Type B pancreatic cell (in vitro differentiated cells): ENCODE measurements around the gene SOS1. TPM values are rescaled to one million over a fixed set of nuclear protein-coding genes. Genes with fewer than 3 reads are reported as not detected.

Experiments
- DNase-seq: peaks from one replicate; pipeline ENCODE4 v3.0.0; 2021; ENCODE audit warnings: mixed read lengths; ENCODE audit not compliant: unreplicated experiment; ENCODE audit errors: extremely low spot score
- H3K27ac Mint-ChIP-seq: 2 replicates; pipeline ENCODE4 v1.8.0; 2021; ENCODE audit warnings: mild to moderate bottlenecking, mixed read lengths
- H3K27me3 Mint-ChIP-seq: 2 replicates; pipeline ENCODE4 v1.8.0; 2021; ENCODE audit warnings: mixed read lengths
- H3K36me3 Mint-ChIP-seq: 2 replicates; pipeline ENCODE4 v1.8.0; 2021; ENCODE audit warnings: mixed read lengths
- H3K4me1 Mint-ChIP-seq: one replicate; pipeline ENCODE4 v1.8.0; 2021; ENCODE audit warnings: mixed read lengths; ENCODE audit not compliant: unreplicated experiment
- H3K4me3 Mint-ChIP-seq: 2 replicates; pipeline ENCODE4 v1.8.0; 2021; ENCODE audit warnings: mild to moderate bottlenecking, mixed read lengths
- H3K9me3 Mint-ChIP-seq: 2 replicates; pipeline ENCODE4 v1.8.0; 2021; ENCODE audit warnings: mixed read lengths
- CTCF ChIP-seq: fragments of 200-600 bp; sonication (generic); conservative IDR thresholded peaks from 2 replicates; pipeline ENCODE4 v1.5.0; 2021; ENCODE audit warnings: antibody characterized with exemption, mild to moderate bottlenecking
- total RNA-seq: library from RNA; stranded (reverse); gene quantifications from 2 replicates; pipeline ENCODE4 v1.2.1, GENCODE V29; 2021; ENCODE audit warnings: low replicate concordance

The SOS1 gene
- total RNA-seq, 1 donor from 2014 or later: 54.2 TPM

GRCh38 chr2:39068299-39069135 lies 52.3 kb downstream of the SOS1 start:
- Mint-ChIP-seq H3K4me1 (peaks cover 4% of the 10 kb centered on the region), H3K27me3 (no peaks in the 10 kb centered on the region), H3K4me3 (no peak overlapping the region), H3K9me3 (no peaks in the 10 kb centered on the region), H3K36me3 (peaks cover 7% of the 10 kb centered on the region), H3K27ac (no peak overlapping the region)
- DNase-seq: no peak
- TF ChIP-seq CTCF: no peak

DNA sequence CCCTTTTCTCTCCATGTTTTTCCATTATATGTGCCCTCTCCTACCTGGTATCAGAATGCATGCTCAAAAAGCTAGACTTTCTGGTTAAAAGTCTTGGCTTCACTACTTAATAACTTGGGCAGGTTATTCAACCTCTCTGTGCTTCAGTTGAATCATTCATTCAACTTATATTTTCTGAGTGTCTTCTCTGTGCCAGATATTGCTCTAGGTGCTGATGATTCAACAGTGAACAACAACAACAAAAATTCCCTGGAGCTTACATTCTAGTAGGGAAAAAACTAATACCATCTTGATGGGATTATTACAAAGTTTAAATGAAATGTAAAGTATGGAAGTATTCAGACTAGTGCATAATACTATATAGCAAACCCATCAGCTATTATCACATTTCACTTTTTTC lies 55.2 kb downstream of the SOS1 start:
- no peak for TF ChIP-seq CTCF
- DNase-seq: no peak
- Mint-ChIP-seq H3K4me1 (no peaks in the 10 kb centered on the region), H3K36me3 (peaks cover 7% of the 10 kb centered on the region), H3K4me3 (no peak overlapping the region), H3K27me3 (no peaks in the 10 kb centered on the region), H3K27ac (no peak overlapping the region), H3K9me3 (no peaks in the 10 kb centered on the region)

- no peak for TF ChIP-seq CTCF
- Mint-ChIP-seq H3K4me1 (peaks cover 3% of the 10 kb centered on the region), H3K9me3 (no peaks in the 10 kb centered on the region), H3K27me3 (no peaks in the 10 kb centered on the region), H3K4me3 (no peak overlapping the region), H3K27ac (peak overlapping the region; percentile 28), H3K36me3 (peaks cover 7% of the 10 kb centered on the region)
- no peak for DNase-seq
These were observed 58.5 kb downstream of the SOS1 start for GRCh38 chr2:39062320-39062719.

DNA sequence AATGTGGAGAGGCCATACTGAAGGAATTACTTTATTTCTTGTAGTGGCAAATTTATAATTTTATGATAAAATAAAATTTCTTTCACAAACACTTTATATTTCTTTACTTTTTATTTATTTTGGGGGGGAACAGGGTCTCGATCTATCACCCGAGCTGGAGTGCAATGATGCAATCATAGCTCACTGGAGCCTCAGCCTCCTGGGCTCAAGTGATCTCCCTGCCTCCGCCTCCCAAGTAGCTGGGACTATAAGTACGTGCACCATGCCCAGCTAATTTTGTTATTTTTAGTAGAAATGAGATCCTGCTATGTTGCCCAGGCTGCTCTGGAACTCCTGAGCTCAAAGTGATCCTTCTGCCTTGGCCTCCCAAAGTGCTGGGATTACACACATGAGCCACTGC lies 59.6 kb downstream of the SOS1 start:
- no peaks in the 10 kb centered on the region for H3K27me3 Mint-ChIP-seq
- H3K27ac Mint-ChIP-seq: no peak overlapping the region
- peaks cover 3% of the 10 kb centered on the region for H3K4me1 Mint-ChIP-seq
- no peak overlapping the region for H3K4me3 Mint-ChIP-seq
- H3K9me3 Mint-ChIP-seq: no peaks in the 10 kb centered on the region
- TF ChIP-seq CTCF: no peak
- peaks cover 2% of the 10 kb centered on the region for H3K36me3 Mint-ChIP-seq
- no peak for DNase-seq

- H3K4me1 Mint-ChIP-seq: peaks cover 3% of the 10 kb centered on the region
- H3K27me3 Mint-ChIP-seq: no peaks in the 10 kb centered on the region
- H3K36me3 Mint-ChIP-seq: peaks cover 9% of the 10 kb centered on the region
- H3K27ac Mint-ChIP-seq: no peak overlapping the region
- H3K9me3 Mint-ChIP-seq: no peaks in the 10 kb centered on the region
- DNase-seq: no peak
- peak; percentile 94 for TF ChIP-seq CTCF
- no peak overlapping the region for H3K4me3 Mint-ChIP-seq
These were observed 61.4 kb downstream of the SOS1 start for GRCh38 chr2:39059366-39059952.
